AG09319 (cell line): ENCODE data around the gene TMPRSS9.

Experiments used
- DNase-seq: peaks from one replicate; pipeline ENCODE4 v3.0.0-alpha.2; 2010; ENCODE audit warnings: low read depth; ENCODE audit errors: extremely low read depth
- CTCF ChIP-seq: IDR thresholded peaks from 2 replicates; pipeline ENCODE4 v1.5.1; 2011; ENCODE audit warnings: low read depth, mild to moderate bottlenecking, inconsistent platforms, low read length, moderate library complexity

TMPRSS9 gene

GRCh38 chr19:2333807-2334211 lies 26.3 kb upstream of the TMPRSS9 start:
- no peak for TF ChIP-seq CTCF
- DNase-seq, result no peak

GRCh38 chr19:2334426-2334825 lies 25.6 kb upstream of the TMPRSS9 start:
- DNase-seq, result no peak
- TF ChIP-seq CTCF, result no peak

- no peak for DNase-seq
- TF ChIP-seq CTCF, result no peak
These were observed 24.8 kb upstream of the TMPRSS9 start for GRCh38 chr19:2334986-2335846.

- no peak for DNase-seq
- TF ChIP-seq CTCF, result no peak
These were observed 24.2 kb upstream of the TMPRSS9 start for GRCh38 chr19:2335848-2336247.

GRCh38 chr19:2336528-2337328 lies 23.3 kb upstream of the TMPRSS9 start:
- DNase-seq, result no peak

GRCh38 chr19:2337329-2337707 lies 22.7 kb upstream of the TMPRSS9 start:
- DNase-seq, result no peak

More at GRCh38 chr19:2336528-2337328, 23.3 kb upstream of the TMPRSS9 start:
- TF ChIP-seq CTCF, result no peak

More at GRCh38 chr19:2337329-2337707, 22.7 kb upstream of the TMPRSS9 start:
- no peak; the same call in 1 of the 2 replicates for TF ChIP-seq CTCF
